H1 (cell line): ENCODE results near the gene XPNPEP2. TPM values are rescaled to one million over a fixed set of nuclear protein-coding genes. Genes with fewer than 3 reads are reported as not detected.

ENCODE experiments used
- CTCF ChIA-PET: fragments of 300-600 bp; sonication (Branson Sonifier 250); formaldehyde crosslinking; loops from one replicate; lab custom pipeline; 2021; ENCODE audit not compliant: partially characterized antibody; lab: Charles Lee
- POLR2A ChIA-PET: fragments of 300-600 bp; sonication (Branson Sonifier 250); formaldehyde crosslinking; loops from one replicate; lab custom pipeline; 2021; ENCODE audit warnings: inconsistent platforms; ENCODE audit not compliant: partially characterized antibody; lab: Charles Lee
- DNase-seq, 2 experiments: peaks; one replicate each; pipeline versions ENCODE4 v3.0.0 to v3.0.0-alpha.2; 2010 to 2022; ENCODE audit warnings: low spot score in 2 of 2, low read depth in 1 of 2, mixed read lengths in 1 of 2
- FAIRE-seq: peaks from 2 replicates; lab custom pipeline; 2011; peaks lifted over from hg19 to GRCh38; lab: Jason Lieb, UNC
- H2AFZ ChIP-seq: 2 replicates; pipeline ENCODE4 v1.8.1; 2012; ENCODE audit warnings: low read length, inconsistent platforms
- H2AK5ac ChIP-seq: 2 replicates; pipeline ENCODE4 v1.6.1; 2013; ENCODE audit warnings: low read depth, low read length
- H2BK120ac ChIP-seq: replicated peaks from 2 replicates; pipeline ENCODE3; 2013; ENCODE audit warnings: low read depth, low read length, inconsistent platforms
- H2BK12ac ChIP-seq: 2 replicates; pipeline ENCODE4 v1.6.1; 2013; ENCODE audit warnings: low read depth, low read length
- H2BK15ac ChIP-seq: 2 replicates; pipeline ENCODE4 v1.6.1; 2013; ENCODE audit warnings: low read length
- H2BK20ac ChIP-seq: 2 replicates; pipeline ENCODE4 v1.6.1; 2013; ENCODE audit warnings: low read length
- H2BK5ac ChIP-seq: 2 replicates; pipeline ENCODE4 v1.6.1; 2013; ENCODE audit warnings: low read depth, low read length
- H3K14ac ChIP-seq: 2 replicates; pipeline ENCODE4 v1.6.1; 2013; ENCODE audit warnings: inconsistent platforms; ENCODE audit not compliant: insufficient read length
- H3K18ac ChIP-seq: 2 replicates; pipeline ENCODE4 v1.6.1; 2013; ENCODE audit warnings: low read length; ENCODE audit errors: extremely low read depth
- H3K23ac ChIP-seq: 2 replicates; pipeline ENCODE4 v1.6.1; 2013; ENCODE audit warnings: inconsistent platforms; ENCODE audit not compliant: insufficient read length
- H3K23me2 ChIP-seq: 2 replicates; pipeline ENCODE4 v1.6.1; 2013; ENCODE audit warnings: low read depth, low read length
- H3K27ac ChIP-seq: 2 replicates; pipeline ENCODE4 v1.6.1; 2011; ENCODE audit warnings: low read depth, low read length, inconsistent platforms
- H3K27me3 ChIP-seq, 4 experiments: replicated peaks in 1 of 4; 1 replicate in 1 of 4; 2 replicates in 3 of 4; pipeline versions ENCODE4 v1.6.1 to v1.8.1; 2011 to 2013; ENCODE audit warnings: low read length in 3 of 4, mild to moderate bottlenecking in 3 of 4, inconsistent platforms in 2 of 4, mixed read lengths in 2 of 4, moderate library complexity in 1 of 4; ENCODE audit not compliant: control insufficient read depth in 3 of 4, insufficient read depth in 3 of 4; ENCODE audit errors: extremely low read depth in 1 of 4
- H3K36me3 ChIP-seq, 4 experiments: 2 replicates each; pipeline versions ENCODE4 v1.6.1 to v1.8.1; 2011 to 2013; ENCODE audit warnings: mild to moderate bottlenecking in 4 of 4, low read length in 3 of 4, moderate library complexity in 2 of 4, control low read depth in 1 of 4, inconsistent platforms in 1 of 4; ENCODE audit not compliant: insufficient read depth in 4 of 4, control insufficient read depth in 2 of 4
- H3K4ac ChIP-seq: replicated peaks from 2 replicates; pipeline ENCODE3; 2013; ENCODE audit warnings: low read length, low read depth, mixed read lengths, inconsistent platforms; ENCODE audit not compliant: insufficient read length
- H3K4me1 ChIP-seq, 4 experiments: replicated peaks in 1 of 4; 1 replicate in 1 of 4; 2 replicates in 3 of 4; pipeline versions ENCODE4 v1.6.1 to v1.8.1; 2011 to 2013; ENCODE audit warnings: low read length in 3 of 4, inconsistent platforms in 2 of 4, mixed read lengths in 1 of 4; ENCODE audit not compliant: insufficient read depth in 4 of 4, control insufficient read depth in 3 of 4
- H3K4me2 ChIP-seq, 2 experiments: 2 replicates each; pipeline versions ENCODE4 v1.6.1 to v1.8.1; 2011 to 2013; ENCODE audit warnings: low read depth in 2 of 2, low read length in 2 of 2, control low read depth in 1 of 2, inconsistent platforms in 1 of 2, mild to moderate bottlenecking in 1 of 2; ENCODE audit not compliant: insufficient read depth in 1 of 2
- H3K4me3 ChIP-seq, 4 experiments: fragments of 200-600, 300-600 bp in 1 of 4; sonication (generic), shearing (Covaris generic), sonication (Bioruptor Twin) in 1 of 4; 2 replicates each; pipeline versions ENCODE4 v1.5.1 to v1.8.1; 2011 to 2016; ENCODE audit warnings: low read length in 4 of 4, low read depth in 3 of 4, control low read depth in 2 of 4, inconsistent platforms in 2 of 4, mild to moderate bottlenecking in 2 of 4, mixed read lengths in 1 of 4, moderate library complexity in 1 of 4; ENCODE audit not compliant: insufficient read depth in 2 of 4; ENCODE audit errors: extremely low read depth in 1 of 4
- H3K56ac ChIP-seq: replicated peaks from 2 replicates; pipeline ENCODE3; 2013; ENCODE audit warnings: low read depth, mild to moderate bottlenecking, mixed read lengths, low read length, inconsistent platforms; ENCODE audit not compliant: insufficient read length
- H3K79me1 ChIP-seq: 2 replicates; pipeline ENCODE4 v1.6.1; 2013; ENCODE audit warnings: low read depth, low read length, control low read depth
- H3K79me2 ChIP-seq, 2 experiments: 2 replicates each; pipeline versions ENCODE4 v1.6.1 to v1.8.1; 2012 to 2013; ENCODE audit warnings: low read length in 2 of 2, mild to moderate bottlenecking in 2 of 2, inconsistent platforms in 1 of 2; ENCODE audit not compliant: insufficient read depth in 2 of 2, control insufficient read depth in 1 of 2
- H3K9ac ChIP-seq, 4 experiments: replicated peaks in 1 of 4; 1 replicate in 1 of 4; 2 replicates in 3 of 4; pipeline versions ENCODE4 v1.6.1 to v1.8.1; 2011 to 2013; ENCODE audit warnings: low read depth in 3 of 4, low read length in 3 of 4, control low read depth in 2 of 4, mild to moderate bottlenecking in 2 of 4, moderate library complexity in 2 of 4, inconsistent platforms in 1 of 4; ENCODE audit errors: extremely low read depth in 1 of 4
- H3K9me3 ChIP-seq, 2 experiments: 2 replicates each; pipeline versions ENCODE4 v1.6.1 to v1.8.1; 2012 to 2013; ENCODE audit warnings: mild to moderate bottlenecking in 2 of 2, moderate library complexity in 2 of 2, control low read depth in 1 of 2, inconsistent platforms in 1 of 2, low read depth in 1 of 2, low read length in 1 of 2, mixed read lengths in 1 of 2; ENCODE audit not compliant: insufficient read depth in 2 of 2
- H4K20me1 ChIP-seq, 2 experiments: replicated peaks in 1 of 2; 2 replicates each; pipeline versions ENCODE3 to v1.8.1; 2011 to 2013; ENCODE audit warnings: inconsistent platforms in 2 of 2, low read length in 2 of 2, mild to moderate bottlenecking in 1 of 2; ENCODE audit not compliant: insufficient read depth in 2 of 2, control insufficient read depth in 1 of 2
- H4K5ac ChIP-seq: 2 replicates; pipeline ENCODE4 v1.6.1; 2013; ENCODE audit warnings: low read length, low read depth, mixed read lengths, inconsistent platforms; ENCODE audit not compliant: insufficient read length
- H4K8ac ChIP-seq: 2 replicates; pipeline ENCODE4 v1.8.0; 2013; ENCODE audit warnings: mild to moderate bottlenecking, moderate library complexity, low read length, inconsistent platforms; ENCODE audit not compliant: insufficient read depth; ENCODE audit errors: extremely low read depth
- H4K91ac ChIP-seq: replicated peaks from 2 replicates; pipeline ENCODE3; 2013; ENCODE audit warnings: low read length, mixed read lengths, inconsistent platforms; ENCODE audit not compliant: insufficient read length
- ATF2 ChIP-seq: IDR thresholded peaks from 2 replicates; pipeline ENCODE4 v1.6.1; 2012; ENCODE audit warnings: low read length, inconsistent platforms
- BCL11A ChIP-seq, 2 experiments: IDR thresholded peaks; one replicate each; pipeline ENCODE4 v1.6.1; 2011; ENCODE audit warnings: low read depth in 2 of 2, low read length in 2 of 2, mild to moderate bottlenecking in 2 of 2
- CHD1 ChIP-seq: IDR thresholded peaks from 2 replicates; pipeline ENCODE4 v1.6.1; 2012; ENCODE audit warnings: low read depth, low read length, improper control_type of control experiment
- E2F6 ChIP-seq: IDR thresholded peaks from 2 replicates; pipeline ENCODE4 v1.6.1; 2012; ENCODE audit warnings: inconsistent platforms
- EGR1 ChIP-seq: IDR thresholded peaks from 2 replicates; pipeline ENCODE4 v1.6.1; 2011; ENCODE audit warnings: low read depth, low read length, borderline replicate concordance
- EZH2 ChIP-seq: fragments of 200-600 bp; sonication (generic); IDR thresholded peaks from 2 replicates; pipeline ENCODE4 v1.7.1; 2012; ENCODE audit warnings: low read depth, mild to moderate bottlenecking, moderate library complexity, low read length, inconsistent platforms; ENCODE audit not compliant: severe bottlenecking
- JUND ChIP-seq: IDR thresholded peaks from 2 replicates; pipeline ENCODE4 v1.6.1; 2011; ENCODE audit warnings: mild to moderate bottlenecking, improper control_type of control experiment, low read length
- PHF8 ChIP-seq: fragments of 200-600 bp; sonication (generic); conservative IDR thresholded peaks from 2 replicates; pipeline ENCODE4 v1.7.1; 2012; ENCODE audit warnings: low read depth, mild to moderate bottlenecking, inconsistent platforms, low read length, moderate library complexity
- SIRT6 ChIP-seq: IDR thresholded peaks from one replicate; pipeline ENCODE4 v1.7.1; 2012; ENCODE audit warnings: low read length, inconsistent platforms
- SP1 ChIP-seq: IDR thresholded peaks from 2 replicates; pipeline ENCODE4 v1.6.1; 2011; ENCODE audit warnings: low read depth, low read length
- TBP ChIP-seq: IDR thresholded peaks from 2 replicates; pipeline ENCODE4 v1.6.1; 2011; ENCODE audit warnings: low read depth, low read length, improper control_type of control experiment
- TEAD4 ChIP-seq: IDR thresholded peaks from 2 replicates; pipeline ENCODE4 v1.6.1; 2012; ENCODE audit warnings: low read depth, low read length, inconsistent platforms, mixed read lengths
- WGBS, 2 experiments: shearing (Covaris generic) in 1 of 2; methylation state at CpG; one replicate each; pipeline versions ENCODE4 v1.1.6 to v1.1.7; 2013 to 2015; ENCODE audit warnings: low lambda C conversion rate in 2 of 2, mixed read lengths in 2 of 2, inconsistent platforms in 1 of 2, low coverage in 1 of 2, missing lambda C conversion rate in 1 of 2; ENCODE audit not compliant: insufficient replicate concordance in 2 of 2, insufficient coverage in 1 of 2, insufficient read length in 1 of 2; ENCODE audit errors: extremely low coverage in 1 of 2, missing lambda C conversion rate in 1 of 2; 5-methylcytosine and 5-hydroxymethylcytosine counted together
- polyA plus RNA-seq, 7 experiments: library from polyadenylated mRNA; depleted of rRNA in 3 of 7; stranded (reverse) in 5 of 7; unstranded in 2 of 7; fragments of >200 nt in 5 of 7; fragments of 200-250 nt in 2 of 7; gene quantifications; 1 replicate in 5 of 7; 2 replicates in 1 of 7; 4 replicates in 1 of 7; pipeline versions ENCODE4 v1.2.1 to v1.2.3, GENCODE V29; 2011 to 2013; ENCODE audit warnings: missing spikeins in 2 of 7, mixed read lengths in 2 of 7
- total RNA-seq: library from RNA; stranded (reverse); fragmentation: NEBNext Ultra II Directional; extraction: Animal tissue kit (Norgen Biotek cat#: 25700); gene quantifications from 2 replicates; pipeline ENCODE4 v1.2.1, GENCODE V29; 2021

The XPNPEP2 gene
- total and polyA plus RNA-seq, 2 of the 8 experiments (the other 6 are each of a cell fraction or from before 2014, with no cell fraction given) = 0.27 TPM; not detected in 1

GRCh38 chrX:129769467-129770154 is 30.8 kb downstream of the XPNPEP2 start:
- Histone ChIP-seq H2BK5ac (no peak overlapping the region), H3K23ac (no peak overlapping the region), H3K36me3 (no peaks in the 10 kb centered on the region), H3K56ac (no peak overlapping the region), H3K79me2 (no peaks in the 10 kb centered on the region), H3K14ac (no peak overlapping the region), H2AFZ (no peak overlapping the region), H3K4me2 (no peak overlapping the region), H4K8ac (no peak overlapping the region), H3K4ac (no peak overlapping the region), H2BK12ac (no peak overlapping the region), H3K27me3 (no peaks in the 10 kb centered on the region), H3K79me1 (no peaks in the 10 kb centered on the region), H4K91ac (no peak overlapping the region), H4K5ac (no peak overlapping the region), H2BK120ac (no peak overlapping the region), H4K20me1 (no peaks in the 10 kb centered on the region), H3K9ac (no peak overlapping the region), H3K4me3 (no peak overlapping the region), H3K23me2 (no peaks in the 10 kb centered on the region), H3K27ac (no peak overlapping the region), H3K18ac (no peak overlapping the region), H2BK15ac (no peak overlapping the region), H3K4me1 (no peaks in the 10 kb centered on the region; a peak in 1 of 7 replicates), H2BK20ac (no peak overlapping the region), H2AK5ac (no peak overlapping the region), H3K9me3 (no peaks in the 10 kb centered on the region)
- TF ChIP-seq CHD1 (no peak), BCL11A (IDR thresholded peaks at IDR 0.05; ENCODE audit: low read depth in 2 of 2, low read length in 2 of 2) (no peak), PHF8 (no peak), E2F6 (no peak), SIRT6 (no peak), EGR1 (no peak), ATF2 (no peak), SP1 (no peak), TEAD4 (no peak), JUND (no peak), TBP (no peak), EZH2 (no peak)
- no peak for FAIRE-seq
- WGBS, 2 experiments = 74% methylated on average over 8 of the region's 9 CpGs; no CpG with 5 or more reads in 1 of the 2 experiments
- CTCF ChIA-PET = interaction anchor here (0.6 to 1.7 kb wide), 2 partner anchors 13 to 23 kb away, joined by 3 to 5 read pairs; no protein-coding TSS in a partner anchor
- POLR2A ChIA-PET = no interaction called here
- no peak for DNase-seq
